ENCODE data around the gene BICD1. TPM values are rescaled to one million over a fixed set of nuclear protein-coding genes. Genes with fewer than 3 reads are reported as not detected.

BICD1 gene
- total RNA-seq, 6 experiments from 2014 or later: 24.5 to 36.6 (median 32.4) TPM

DNA sequence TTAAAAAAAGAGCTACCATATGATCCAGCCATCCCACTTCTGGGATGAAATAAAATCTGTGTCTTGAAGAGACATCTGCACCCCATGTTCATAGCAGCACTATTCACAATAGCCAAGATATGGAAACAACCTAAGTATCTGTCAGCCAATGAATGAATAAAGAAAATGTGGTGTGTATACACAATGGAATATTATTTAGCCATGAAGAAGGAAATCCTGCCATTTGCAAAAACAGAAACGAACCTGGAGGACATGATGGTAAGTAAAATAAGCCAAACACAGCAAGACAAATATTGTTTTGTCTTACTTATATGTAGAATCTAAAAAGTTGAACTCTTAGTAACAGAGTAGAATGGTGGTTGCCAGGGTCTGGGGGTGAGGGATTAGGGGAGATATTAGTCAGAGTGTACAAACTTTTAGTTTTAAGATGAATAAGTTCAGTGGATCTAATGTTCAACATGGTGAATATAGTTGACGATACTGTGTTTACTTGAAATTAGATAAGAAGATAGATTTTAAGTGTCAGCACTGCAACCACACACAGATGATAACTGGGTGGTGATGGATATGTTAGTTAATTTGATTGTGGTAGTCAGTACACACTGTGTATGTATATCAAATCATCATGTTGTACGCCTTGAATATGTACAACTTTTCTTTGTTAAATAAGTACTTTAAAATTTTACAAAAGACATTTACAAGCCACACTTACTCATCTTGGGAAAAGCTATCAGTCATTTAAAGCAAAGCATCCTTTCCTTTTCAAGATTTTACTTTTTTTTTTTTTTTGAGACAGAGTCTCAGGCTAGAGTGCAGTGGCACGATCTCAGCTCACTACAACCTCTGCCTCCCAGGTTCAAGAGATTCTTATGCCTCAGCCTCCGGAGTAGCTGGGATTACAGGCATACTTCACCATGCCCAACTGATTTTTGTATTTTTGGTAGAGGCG lies 89.9 kb downstream of the BICD1 start:
- TF ChIP-seq, protein P1, sequence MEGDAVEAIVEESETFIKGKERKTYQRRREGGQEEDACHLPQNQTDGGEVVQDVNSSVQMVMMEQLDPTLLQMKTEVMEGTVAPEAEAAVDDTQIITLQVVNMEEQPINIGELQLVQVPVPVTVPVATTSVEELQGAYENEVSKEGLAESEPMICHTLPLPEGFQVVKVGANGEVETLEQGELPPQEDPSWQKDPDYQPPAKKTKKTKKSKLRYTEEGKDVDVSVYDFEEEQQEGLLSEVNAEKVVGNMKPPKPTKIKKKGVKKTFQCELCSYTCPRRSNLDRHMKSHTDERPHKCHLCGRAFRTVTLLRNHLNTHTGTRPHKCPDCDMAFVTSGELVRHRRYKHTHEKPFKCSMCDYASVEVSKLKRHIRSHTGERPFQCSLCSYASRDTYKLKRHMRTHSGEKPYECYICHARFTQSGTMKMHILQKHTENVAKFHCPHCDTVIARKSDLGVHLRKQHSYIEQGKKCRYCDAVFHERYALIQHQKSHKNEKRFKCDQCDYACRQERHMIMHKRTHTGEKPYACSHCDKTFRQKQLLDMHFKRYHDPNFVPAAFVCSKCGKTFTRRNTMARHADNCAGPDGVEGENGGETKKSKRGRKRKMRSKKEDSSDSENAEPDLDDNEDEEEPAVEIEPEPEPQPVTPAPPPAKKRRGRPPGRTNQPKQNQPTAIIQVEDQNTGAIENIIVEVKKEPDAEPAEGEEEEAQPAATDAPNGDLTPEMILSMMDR (IDR thresholded peaks at IDR 0.05): no peak
- Mint-ChIP-seq H3K4me1 (ENCODE audit: low read depth) (peaks cover 62% of the 10 kb centered on the region), H3K4me3 (no peak overlapping the region), H3K36me3 (ENCODE audit: low read depth) (peaks cover 42% of the 10 kb centered on the region), H3K27ac (peak overlapping the region; percentile 77), H3K9me3 (peaks cover 23% of the 10 kb centered on the region), H3K27me3 (ENCODE audit: insufficient read depth) (no peaks in the 10 kb centered on the region)
- DNase-seq: no peak

DNA sequence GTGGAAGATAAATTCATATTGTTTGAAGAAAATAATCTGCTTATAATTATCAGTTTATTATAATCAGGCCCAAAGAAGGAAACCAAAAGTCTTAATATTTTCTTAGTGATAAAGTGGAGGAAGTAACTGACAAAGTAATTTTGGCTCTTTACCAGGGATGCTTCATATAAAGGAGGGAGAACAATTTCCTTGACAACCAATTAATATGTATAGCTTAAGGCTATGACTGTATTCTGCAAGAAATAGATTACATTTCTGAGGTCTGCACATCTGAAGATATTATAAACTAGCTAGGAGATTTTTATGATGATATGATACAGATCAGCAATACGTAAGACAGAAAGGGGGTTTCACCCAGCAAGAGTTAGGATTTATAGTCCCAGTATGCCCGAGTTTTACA lies 90.8 kb downstream of the BICD1 start:
- TF ChIP-seq, protein P1 (IDR thresholded peaks at IDR 0.05): no peak
- no peak overlapping the region for H3K4me3 Mint-ChIP-seq
- DNase-seq: peak; percentile 51
- H3K4me1 Mint-ChIP-seq (ENCODE audit: low read depth): peaks cover 61% of the 10 kb centered on the region
- peaks cover 39% of the 10 kb centered on the region for H3K36me3 Mint-ChIP-seq (ENCODE audit: low read depth)
- peak overlapping the region; percentile 77 for H3K27ac Mint-ChIP-seq
- peaks cover 23% of the 10 kb centered on the region for H3K9me3 Mint-ChIP-seq
- no peaks in the 10 kb centered on the region for H3K27me3 Mint-ChIP-seq (ENCODE audit: insufficient read depth)

DNA sequence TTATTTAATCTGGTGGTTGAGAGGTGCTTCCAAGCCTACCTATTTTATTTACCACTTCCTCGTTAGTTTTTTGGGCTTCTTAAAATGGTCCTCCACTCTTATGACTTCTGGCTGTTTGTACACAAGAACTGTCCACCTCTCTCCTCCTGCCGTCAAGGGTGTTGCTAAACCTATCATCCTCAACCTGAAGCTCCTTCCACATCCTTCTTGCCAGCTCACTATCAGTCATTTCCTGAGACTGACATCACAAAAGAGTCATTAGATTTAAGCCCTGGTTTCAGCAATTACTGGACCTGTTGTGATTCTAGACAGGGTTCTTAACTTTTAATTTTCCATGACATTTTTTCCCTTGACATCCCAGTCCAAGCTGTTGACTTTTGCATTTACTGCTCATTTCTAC lies 91.9 kb downstream of the BICD1 start:
- H3K36me3 Mint-ChIP-seq (ENCODE audit: low read depth): peaks cover 42% of the 10 kb centered on the region
- H3K27ac Mint-ChIP-seq: peak overlapping the region; percentile 80
- H3K9me3 Mint-ChIP-seq: peaks cover 21% of the 10 kb centered on the region
- TF ChIP-seq, protein P1 (IDR thresholded peaks at IDR 0.05): no peak
- peak; percentile 56 for DNase-seq
- H3K27me3 Mint-ChIP-seq (ENCODE audit: insufficient read depth): no peaks in the 10 kb centered on the region
- H3K4me1 Mint-ChIP-seq (ENCODE audit: low read depth): peaks cover 50% of the 10 kb centered on the region
- H3K4me3 Mint-ChIP-seq: peak overlapping the region; percentile 22

DNA sequence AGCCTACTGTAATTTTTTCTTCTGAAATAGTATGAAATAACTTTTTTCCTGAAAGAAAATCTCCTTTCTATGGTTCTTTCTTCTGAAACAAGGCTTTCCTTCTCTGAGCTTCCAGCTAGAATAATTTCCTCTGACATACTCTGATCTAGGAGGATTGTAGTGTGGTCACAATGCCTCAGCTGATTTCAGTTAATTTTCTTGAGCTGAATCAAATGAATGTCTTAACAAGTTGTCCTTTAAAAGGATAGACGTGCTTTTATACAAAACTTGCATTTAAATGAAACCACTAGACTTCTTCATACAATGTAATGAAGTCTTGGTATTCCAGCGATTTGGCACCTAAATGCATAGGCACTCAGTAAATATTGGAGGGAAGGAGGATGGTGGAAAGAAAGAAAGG lies 94.4 kb downstream of the BICD1 start:
- Mint-ChIP-seq H3K4me3 (no peak overlapping the region), H3K27ac (no peak overlapping the region), H3K4me1 (ENCODE audit: low read depth) (peaks cover 51% of the 10 kb centered on the region), H3K36me3 (ENCODE audit: low read depth) (peaks cover 23% of the 10 kb centered on the region), H3K9me3 (peaks cover 4% of the 10 kb centered on the region; the same call in 1 of the 2 replicates), H3K27me3 (ENCODE audit: insufficient read depth) (no peaks in the 10 kb centered on the region)
- TF ChIP-seq, protein P1 (IDR thresholded peaks at IDR 0.05): no peak
- DNase-seq: no peak

DNA sequence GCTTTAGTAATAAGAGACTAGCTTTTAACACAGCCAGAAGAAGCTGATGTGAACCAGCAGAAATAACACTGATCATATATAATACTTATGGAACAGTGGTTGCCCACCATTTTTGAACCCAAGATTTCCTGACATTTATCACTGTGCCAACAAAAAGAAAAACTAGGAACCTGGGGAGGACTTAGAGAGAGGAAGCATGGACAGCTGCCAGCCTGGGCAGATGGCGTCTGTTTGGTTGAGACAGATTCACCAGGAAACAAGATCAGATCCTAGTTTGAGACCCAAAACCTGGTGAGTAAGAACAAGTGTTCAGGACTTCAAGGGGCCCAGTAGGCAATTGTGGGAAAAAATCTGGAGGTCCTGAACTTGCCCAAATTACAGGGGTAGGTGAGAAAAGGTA lies 95.3 kb downstream of the BICD1 start:
- DNase-seq: no peak
- no peak overlapping the region for H3K4me3 Mint-ChIP-seq
- TF ChIP-seq, protein P1 (IDR thresholded peaks at IDR 0.05): no peak
- H3K27me3 Mint-ChIP-seq (ENCODE audit: insufficient read depth): no peaks in the 10 kb centered on the region
- peaks cover 18% of the 10 kb centered on the region for H3K36me3 Mint-ChIP-seq (ENCODE audit: low read depth)
- H3K27ac Mint-ChIP-seq: no peak overlapping the region; the same call in 1 of the 2 replicates
- H3K4me1 Mint-ChIP-seq (ENCODE audit: low read depth): peaks cover 42% of the 10 kb centered on the region
- H3K9me3 Mint-ChIP-seq: no peaks in the 10 kb centered on the region
